NCI-H1930 (cell line): ENCODE data around the gene NCOR1.
"Not testable (repeated sequence)": the region's sequence is repeated elsewhere in the genome, so short reads cannot be mapped to it uniquely, and the experiment has no call there.

Experiments used
- DNase-seq, 2 experiments: peaks; one replicate each; lab custom pipeline; 2025; lab: John Stamatoyannopoulos, UW

NCOR1 gene

DNA sequence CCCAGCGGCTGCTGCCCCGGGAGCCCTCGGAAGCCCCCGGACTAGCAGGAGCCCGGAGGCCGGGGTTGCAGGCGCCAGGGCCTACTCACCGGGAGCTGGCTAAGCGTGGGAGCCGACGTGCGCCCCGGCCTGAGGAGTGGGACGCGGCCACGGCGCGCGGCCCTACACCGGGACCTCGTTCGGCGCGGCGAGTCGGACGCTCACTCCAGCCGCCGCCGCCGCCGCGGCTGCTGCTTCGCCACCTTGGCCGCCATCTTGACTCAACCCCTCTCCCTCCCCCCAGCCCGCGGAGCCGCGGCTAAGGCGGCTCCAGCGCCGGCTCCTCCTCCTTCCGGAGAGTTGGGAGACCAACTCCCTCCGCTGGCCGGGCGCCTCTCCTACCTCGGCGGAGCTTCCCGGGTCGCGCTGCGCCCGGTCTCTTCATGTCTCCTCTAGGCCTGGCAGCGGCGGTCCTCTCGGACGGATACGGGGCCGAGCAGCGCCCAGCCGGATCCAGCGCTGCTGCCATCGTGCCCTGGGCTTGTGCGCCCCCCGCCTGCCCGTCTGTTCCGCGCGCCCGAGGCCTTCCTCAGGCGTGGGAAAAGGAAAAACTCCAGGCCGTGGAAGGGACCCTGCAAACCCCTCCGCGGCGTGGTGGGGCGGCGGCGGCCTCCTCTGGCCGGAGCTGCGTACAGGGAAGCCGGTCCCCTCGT is at the start of gene NCOR1:
TSS of gene NCOR1 (minus strand) at position 262 of the 692 bp plus-strand sequence. CDS start 20,965 bp downstream, outside the sequence.
- peak; percentile 87 to 88 for DNase-seq

GRCh38 chr17:16262201-16262600 is 46.9 kb upstream of the NCOR1 start:
- DNase-seq = no peak

DNA sequence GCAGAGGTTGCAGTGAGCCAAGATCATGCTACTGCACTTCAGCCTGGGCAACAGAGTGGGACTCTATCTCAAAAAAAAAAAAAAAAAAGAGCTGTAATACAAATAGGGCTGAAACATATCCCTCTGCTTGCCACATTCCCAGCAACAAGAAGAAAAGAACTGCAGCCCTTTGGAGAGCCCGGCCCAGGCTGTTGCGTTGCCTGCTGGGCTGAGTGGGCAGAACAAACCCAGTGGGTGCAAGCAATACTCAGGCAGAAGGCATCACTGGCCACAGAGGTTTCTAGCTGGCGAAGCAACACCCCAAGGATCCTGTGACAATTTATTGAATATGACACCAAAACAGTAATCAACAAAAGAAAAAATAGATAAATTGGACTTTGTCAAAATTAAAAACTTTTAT is 45.7 kb upstream of the NCOR1 start:
- DNase-seq = no peak

DNA sequence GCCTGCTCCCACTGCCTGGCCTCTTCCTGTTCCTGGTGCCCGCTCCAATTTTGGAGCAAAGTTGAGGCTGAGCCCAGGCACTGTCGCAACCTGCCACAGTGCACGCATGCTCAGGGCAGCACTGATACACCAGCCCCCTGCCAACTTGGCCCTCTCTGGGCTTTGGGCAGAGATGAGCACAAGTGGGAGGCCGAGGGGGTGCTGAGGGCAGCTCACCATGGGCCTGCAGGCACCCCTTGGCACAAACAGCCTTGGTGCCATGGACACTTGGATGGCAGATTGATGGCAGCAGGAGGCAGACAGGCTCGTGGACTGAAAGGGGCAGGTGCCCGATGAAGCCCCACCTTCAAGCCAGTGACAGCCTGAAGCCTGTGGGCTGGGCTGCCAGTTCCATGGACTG is 44.6 kb upstream of the NCOR1 start:
- no peak for DNase-seq

DNA sequence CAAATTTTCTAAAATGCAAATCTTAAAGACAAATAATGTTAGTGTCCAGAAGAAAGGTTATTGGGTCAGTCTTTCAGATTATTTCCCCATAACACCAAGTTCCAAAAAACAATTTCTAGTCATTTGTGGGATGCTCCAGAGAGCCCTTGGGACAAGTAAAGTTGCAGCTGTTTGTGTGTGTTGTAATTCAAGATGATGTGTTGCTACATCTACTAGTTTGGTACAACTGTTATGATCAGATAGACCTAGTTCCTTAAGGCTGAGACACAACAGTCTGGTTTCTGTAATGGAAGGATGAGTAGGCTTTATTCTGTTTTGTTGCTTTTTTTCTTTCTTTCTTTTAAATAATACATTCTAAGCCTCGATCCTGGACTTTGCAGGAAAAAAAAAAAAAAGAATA is 43.6 kb upstream of the NCOR1 start:
- DNase-seq = no peak

GRCh38 chr17:16255481-16255921 is 40.2 kb upstream of the NCOR1 start:
- no peak for DNase-seq

DNA sequence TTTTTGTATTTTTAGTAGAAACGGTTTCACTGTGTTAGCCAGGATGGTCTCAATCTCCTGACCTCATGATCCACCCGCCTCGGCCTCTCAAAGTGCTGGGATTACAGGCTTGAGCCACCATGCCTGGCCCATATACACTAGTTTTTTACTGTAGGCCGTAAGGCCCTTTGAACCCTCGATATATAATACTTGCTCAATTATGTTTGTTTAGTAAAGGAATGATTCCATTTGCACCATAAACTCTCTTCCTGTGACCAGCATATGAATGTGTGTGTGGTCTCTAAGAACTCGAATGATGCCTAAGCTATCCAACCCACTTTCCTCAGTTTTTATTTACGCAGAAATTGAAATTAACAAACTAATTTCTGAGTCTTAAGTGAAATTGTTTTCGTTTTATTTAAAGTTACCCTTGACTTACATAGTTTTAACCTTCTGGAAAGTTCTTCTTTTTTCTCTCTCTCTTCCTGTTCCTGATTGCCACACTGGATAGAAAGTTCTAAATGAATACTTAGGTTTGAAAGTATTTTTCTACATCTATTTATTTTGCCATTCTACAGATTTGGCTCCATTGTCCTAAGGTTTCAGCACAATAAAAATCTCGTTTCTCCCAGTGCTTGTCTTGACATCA is 39.6 kb upstream of the NCOR1 start:
- DNase-seq = no peak

- no peak for DNase-seq
Observed at GRCh38 chr17:16251556-16251955, 36.2 kb upstream of the NCOR1 start.

DNA sequence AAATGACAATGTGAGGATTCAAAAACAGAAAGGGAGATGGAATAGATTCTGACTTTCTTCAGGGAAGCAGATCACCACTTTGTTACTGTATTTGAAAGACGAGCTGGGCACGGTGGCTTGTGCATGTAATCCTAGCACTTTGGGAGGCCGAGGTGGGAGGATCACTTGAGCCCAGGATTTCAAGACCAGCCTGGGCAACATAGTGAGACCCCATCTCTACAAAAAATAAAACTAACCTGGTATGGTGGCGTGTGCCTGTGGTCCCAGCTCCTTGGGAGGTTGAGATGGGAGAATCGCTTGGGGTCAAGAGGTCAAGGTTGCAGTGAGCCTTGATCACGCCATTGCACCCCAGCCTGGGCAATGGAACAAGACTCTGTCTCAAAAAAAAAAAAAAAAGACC is 35.7 kb upstream of the NCOR1 start:
- DNase-seq = no peak

DNA sequence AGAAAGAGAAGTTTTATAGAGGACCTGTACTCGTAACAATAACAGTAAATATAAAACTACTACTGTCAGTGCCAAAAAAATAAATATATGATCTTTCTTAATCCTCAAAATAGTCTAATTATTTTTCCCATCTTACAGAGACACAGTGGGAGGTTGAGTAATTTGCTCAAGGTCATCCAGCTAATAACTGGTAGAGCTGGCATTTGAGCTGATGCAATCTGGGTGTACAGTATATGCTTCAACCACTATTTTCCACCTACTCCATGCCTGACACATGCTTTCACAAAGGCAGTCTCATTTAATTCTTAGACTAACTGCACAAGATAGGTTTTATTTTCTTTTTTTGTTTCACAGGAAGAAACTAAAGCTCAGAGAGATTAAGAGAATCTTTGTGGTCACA is 35.3 kb upstream of the NCOR1 start:
- no peak for DNase-seq

GRCh38 chr17:16247586-16247984 is 32.3 kb upstream of the NCOR1 start:
- no peak for DNase-seq

GRCh38 chr17:16243801-16244567 is 28.6 kb upstream of the NCOR1 start:
- DNase-seq = no peak

- DNase-seq = no peak
Observed at GRCh38 chr17:16243385-16243784, 28.1 kb upstream of the NCOR1 start.

- DNase-seq = no peak
Observed at GRCh38 chr17:16241906-16242399, 26.6 kb upstream of the NCOR1 start.

- no peak for DNase-seq
Observed at GRCh38 chr17:16239931-16240330, 24.6 kb upstream of the NCOR1 start.

DNA sequence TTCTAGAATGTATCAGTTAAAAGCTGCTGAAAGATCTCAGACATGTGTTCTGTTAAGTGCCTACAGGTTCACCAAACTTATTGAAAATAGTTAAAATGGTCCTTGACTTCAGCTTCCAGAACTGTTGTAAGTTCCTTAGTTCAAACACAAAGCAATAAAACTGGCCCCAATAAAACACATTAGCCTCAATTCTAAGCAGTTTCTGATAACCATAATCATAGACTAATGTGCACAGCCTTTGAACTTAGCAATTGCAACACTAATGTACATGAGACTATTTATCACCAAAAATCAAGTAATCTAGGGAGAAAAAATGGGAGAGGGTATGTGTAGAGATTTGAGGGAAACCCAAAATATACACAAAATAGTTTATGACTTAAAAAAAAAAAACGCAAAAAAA is 17.1 kb upstream of the NCOR1 start:
- no peak for DNase-seq

- not testable (repeated sequence) for DNase-seq
Observed at GRCh38 chr17:16229912-16230561, 14.7 kb upstream of the NCOR1 start.

DNA sequence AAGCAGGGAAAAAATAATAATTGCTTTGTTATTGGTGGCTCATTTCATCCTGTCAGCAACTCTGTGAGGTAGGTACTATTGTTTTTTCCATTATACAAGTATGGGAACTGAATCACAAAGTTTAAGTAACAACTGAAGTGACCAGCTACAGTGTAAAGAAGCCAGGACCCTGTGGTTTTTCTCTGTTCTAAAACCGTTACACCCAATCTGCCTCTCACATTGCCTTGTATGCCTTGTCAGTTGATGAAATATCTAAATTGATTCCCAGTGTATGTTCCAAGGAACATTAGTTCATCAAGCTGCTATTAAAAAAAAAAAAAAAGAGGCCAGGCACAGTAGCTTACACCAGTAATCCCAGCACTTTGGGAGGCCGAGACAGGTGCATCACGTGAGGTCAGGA is 7.1 kb upstream of the NCOR1 start:
- no peak for DNase-seq

GRCh38 chr17:16217002-16217635 is 1.8 kb upstream of the NCOR1 start, which contains the start of gene PIGL:
PIGL (plus strand) TSS chr17:16217210; CDS start chr17:16217227, 17 bp downstream.
- DNase-seq = peak; percentile 85 to 88

GRCh38 chr17:16216341-16217001 is 1.1 kb upstream of the NCOR1 start:
- DNase-seq = not testable (repeated sequence)

- DNase-seq = peak in 1 of 2 experiments; percentile 55
Observed at GRCh38 chr17:16215965-16216316, 607 bp upstream of the NCOR1 start.
